HG03520 (cell line): ENCODE data around the gene DYSF.

Source experiments
- ATAC-seq: cut with Tn5 transposase; IDR thresholded peaks from one replicate; pipeline ENCODE4 v1.9.1; 2021; ENCODE audit warnings: mild to moderate bottlenecking, moderate library complexity; ENCODE audit not compliant: unreplicated experiment

The DYSF gene

DNA sequence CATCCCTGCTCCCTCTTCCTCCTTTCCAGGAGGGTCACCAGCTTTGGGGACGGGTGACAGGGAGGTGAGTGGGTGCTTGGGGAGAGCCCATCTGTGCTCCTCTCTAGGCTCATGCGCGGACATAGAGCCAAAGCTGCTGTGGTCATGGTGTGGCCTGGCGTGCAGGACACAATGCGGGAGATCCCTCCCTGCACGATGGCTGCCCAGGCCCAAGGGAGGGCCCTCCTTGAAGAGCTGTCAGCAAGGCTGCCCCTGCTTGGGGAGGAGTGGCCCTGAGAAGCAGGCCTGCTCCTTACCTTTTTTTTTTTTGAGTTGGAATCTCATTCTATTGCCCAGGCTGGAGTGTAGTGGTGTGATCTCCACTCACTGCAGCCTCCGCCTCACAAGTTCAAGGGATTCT, 111.4 kb downstream of the DYSF start:
- no peak for ATAC-seq

DNA sequence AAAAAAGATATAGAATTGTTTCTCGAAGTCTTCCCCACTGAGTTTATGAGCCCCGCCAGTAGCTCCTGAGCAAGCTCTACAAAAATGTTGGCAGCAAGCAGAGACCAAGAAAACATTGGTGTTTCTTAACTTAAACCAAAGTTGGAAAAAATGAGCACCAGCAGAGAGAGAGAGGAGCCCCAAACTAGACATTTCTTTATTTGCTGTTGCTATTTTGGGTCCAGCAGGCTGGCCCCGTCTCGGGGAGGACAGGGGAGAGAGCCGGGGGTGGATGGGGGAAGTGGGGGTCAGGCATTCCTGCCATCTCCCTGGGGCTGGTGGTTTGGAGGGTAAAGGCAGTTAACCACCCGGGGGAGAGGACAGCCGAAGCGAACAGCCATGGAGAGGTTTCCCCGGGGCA, 113.0 kb downstream of the DYSF start:
- no peak for ATAC-seq

DNA sequence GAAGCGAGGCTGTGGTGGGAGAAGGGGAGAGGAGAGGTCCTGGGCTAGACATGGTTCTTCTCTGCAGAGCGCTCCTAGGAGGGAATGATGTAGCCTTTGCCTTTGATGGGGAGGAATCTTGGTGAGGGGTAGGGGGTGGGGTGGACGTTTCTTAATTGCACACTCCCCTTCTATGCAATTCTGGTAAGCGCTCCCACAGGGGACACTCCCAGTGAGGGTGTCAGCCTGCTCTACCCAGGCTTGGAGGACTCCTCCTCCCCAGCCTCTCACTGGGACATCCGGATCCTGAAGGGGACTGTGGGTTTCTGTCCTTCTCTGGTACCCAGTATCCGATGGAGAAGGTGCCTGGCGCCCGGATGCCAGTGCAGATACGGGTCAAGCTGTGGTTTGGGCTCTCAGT, 114.3 kb downstream of the DYSF start:
- no peak for ATAC-seq

DNA sequence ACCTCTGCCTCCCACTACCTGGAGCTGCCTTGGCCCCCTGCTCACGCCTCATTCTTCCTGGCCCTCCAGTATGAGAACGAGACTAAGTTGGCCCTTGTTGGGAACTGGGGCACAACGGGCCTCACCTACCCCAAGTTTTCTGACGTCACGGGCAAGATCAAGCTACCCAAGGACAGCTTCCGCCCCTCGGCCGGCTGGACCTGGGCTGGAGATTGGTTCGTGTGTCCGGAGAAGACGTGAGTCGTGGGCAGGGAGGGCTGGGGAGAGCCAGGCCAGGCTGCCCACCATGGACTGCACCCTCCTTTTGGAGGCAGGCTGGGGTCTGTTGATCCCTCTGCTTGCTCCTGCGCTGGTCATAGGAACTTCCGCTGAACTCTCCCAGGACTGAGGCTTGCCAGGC, 114.7 kb downstream of the DYSF start:
- ATAC-seq, result no peak

DNA sequence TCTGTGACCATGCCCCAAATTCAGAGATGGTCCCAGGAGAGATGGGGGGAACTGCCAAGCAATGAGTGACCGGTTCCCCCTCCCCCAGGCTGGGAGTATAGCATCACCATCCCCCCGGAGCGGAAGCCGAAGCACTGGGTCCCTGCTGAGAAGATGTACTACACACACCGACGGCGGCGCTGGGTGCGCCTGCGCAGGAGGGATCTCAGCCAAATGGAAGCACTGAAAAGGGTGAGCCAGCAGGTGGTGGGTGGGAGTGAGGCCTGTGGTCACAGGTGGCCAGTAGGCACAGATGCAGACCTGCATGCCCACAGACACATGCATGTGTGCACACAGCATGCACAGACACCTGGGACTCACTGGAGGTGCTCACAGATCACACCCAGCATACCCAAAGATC, 117.2 kb downstream of the DYSF start:
- ATAC-seq, result no peak

DNA sequence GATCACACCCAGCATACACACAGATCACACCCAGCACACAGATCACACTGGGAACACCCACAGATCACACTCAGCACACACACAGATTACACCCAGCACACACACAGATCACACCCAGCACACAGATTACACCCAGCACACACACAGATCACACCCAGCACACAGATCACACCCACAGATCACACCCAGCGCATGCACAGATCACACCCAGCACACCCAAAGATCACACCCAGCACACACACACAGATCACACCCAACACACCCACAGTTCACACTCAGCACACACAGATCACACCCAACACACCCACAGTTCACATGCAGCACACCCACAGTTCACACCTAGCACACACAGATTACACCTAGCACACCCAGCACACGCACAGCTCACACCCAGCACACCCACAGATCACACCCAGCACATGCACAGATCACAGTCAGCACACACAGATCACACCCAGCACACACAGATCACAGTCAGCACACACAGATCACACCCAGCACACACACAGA, 117.6 kb downstream of the DYSF start:
- ATAC-seq, result no peak

DNA sequence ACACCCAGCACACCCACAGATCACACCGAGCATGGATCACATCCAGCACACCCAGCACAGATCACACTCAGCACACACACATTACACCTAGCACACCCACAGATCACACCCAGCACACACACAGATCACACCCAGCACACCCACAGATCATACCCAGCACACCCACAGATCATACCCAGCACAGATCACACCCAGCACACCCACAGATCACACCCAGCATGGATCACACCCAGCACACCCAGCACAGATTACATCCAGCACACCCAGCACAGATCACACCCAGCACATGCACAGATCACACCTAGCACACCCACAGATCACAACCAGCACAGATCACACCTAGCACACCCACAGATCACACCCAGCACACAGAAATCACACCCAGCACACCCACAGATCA, 118.6 kb downstream of the DYSF start:
- ATAC-seq, result no peak

DNA sequence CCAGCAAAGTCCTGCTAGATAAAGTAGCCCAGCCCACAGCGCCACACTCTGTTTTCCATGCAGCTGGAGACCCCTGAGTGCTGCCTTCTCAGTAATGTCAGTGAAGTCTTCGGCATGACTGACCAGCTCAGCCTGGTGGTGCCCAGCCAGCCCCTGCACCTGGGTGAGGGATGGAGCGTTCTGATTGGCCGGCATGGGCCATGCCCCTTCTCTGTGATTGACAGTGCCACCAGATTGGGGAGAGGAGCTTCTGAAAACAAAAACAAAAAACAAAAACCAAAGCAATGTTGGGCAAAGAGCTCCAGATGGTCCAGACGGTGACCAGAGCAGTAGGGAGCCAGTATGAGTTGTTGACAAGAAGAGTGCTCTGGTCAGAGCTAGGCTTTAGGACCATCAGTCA, 122.6 kb downstream of the DYSF start:
- ATAC-seq, result no peak

DNA sequence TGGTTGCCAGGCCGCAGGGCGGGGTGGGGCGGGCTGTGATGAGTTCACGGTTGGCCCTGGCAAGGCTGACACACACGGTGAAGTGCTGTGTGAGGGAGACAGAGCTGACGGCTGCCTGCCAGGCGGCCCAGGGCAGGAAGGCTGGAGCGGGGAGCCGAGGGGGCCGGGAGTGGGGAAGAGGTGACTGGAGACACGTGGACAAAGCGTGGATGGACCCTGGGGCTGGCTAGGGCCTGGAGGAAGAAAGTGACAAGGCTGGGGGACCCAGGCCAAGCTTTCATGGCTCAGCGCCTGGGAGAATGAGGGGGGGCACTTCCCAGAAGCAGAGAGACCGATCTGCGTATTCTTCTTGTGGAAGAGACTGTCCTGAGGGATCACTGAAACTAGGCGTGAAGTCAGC, 123.2 kb downstream of the DYSF start:
- ATAC-seq, result no peak

DNA sequence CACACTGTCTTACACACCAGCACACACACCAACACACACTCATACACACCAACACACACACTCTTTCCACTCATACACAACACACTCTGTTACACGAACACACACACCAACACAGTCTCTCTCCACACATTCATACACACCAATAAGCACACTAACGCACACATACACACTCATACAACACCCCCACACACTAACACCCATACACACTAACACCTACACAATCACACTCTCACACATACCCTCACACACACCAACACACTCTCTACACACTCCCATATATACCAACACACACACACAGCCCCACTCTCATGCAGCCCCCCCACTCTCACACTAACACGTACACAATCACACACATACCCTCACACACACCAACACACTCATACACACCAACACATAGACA, 123.8 kb downstream of the DYSF start:
- no peak for ATAC-seq

DNA sequence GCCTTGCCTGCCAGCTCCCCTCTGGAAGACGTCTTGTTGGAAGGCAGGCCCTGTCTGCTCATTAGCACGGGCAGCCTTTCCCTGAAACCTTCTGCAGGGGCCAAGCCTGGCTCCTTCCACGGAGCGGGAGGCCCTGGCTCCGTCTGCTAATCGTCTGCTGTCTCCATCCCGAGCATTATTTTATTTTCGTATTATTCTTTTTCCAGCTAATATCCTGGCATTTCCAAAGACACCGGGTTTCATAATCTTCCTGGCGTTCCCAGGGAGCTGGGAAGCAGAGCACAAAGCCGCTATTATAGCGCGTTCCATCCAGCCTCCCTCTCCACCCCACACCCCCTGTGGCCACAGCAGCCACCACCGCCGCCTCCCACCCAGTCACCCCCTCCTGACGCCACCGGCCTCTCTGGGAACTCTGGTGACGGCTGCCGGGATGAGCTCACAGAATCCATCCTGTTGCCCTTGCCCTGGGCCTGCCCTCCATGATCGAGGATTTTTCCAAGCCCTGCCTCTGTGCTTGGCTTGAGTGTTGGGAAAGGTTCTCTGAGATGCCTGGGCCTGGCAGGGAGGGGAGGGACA, 125.5 kb downstream of the DYSF start:
- ATAC-seq, result no peak

DNA sequence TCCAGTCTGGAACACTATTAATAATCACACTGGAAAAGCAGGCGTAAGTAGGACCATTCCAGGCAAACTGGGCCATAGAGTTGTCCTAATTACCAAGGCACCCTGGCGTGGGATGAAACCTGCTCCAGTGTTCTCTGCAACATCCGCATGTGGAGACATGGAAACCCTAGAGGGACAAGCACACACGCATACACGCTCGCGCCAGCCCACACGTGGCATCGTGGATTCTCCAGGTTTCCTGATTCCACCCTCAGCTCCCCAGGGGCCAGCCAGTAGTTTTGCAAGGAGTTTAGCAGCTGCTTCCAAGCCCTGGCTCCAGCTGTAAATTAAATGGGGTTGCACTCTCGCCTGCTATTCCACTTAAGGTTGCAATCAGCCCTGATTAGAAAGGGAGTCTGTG, 127.7 kb downstream of the DYSF start:
- no peak for ATAC-seq

DNA sequence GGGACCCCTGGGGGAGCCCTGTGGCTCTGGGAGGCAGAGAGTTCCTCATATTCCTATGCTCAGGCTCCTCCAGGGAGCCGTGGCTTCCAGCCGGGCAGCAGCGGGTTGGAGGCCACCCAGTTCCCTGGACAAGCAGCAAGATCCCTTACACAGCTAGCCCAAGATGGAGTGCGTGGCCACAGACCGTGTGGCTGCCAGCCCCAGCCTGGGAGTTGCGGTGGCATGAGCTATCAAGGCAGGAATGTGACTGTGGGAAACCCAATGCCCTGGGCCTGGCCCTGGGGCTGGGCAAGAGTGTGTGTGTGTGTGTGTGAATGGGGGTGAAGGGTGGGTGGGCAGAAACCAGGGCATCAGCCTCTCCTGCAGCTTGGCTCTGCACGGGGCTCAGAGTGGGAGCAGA, 130.5 kb downstream of the DYSF start:
- ATAC-seq, result no peak

DNA sequence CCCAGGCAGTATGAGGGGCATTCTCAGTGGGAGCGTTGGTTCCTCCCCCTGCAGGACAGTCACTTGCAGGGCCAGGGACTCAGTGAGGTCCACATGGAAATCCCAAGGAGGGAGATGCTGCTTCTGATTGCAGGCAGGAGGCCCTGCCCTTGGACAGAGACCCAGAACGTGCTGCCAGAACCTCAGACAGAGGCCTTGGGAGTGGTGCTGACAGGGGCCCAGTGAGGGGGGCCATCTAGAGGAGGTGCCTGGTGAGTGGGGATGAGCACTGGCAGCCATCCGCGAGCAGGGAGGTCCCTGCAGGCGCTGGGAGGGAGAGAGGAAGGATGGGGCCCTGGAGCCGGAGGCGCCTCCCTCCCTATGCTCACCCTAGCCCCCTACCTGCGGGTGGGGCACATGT, 133.1 kb downstream of the DYSF start:
- ATAC-seq, result no peak

DNA sequence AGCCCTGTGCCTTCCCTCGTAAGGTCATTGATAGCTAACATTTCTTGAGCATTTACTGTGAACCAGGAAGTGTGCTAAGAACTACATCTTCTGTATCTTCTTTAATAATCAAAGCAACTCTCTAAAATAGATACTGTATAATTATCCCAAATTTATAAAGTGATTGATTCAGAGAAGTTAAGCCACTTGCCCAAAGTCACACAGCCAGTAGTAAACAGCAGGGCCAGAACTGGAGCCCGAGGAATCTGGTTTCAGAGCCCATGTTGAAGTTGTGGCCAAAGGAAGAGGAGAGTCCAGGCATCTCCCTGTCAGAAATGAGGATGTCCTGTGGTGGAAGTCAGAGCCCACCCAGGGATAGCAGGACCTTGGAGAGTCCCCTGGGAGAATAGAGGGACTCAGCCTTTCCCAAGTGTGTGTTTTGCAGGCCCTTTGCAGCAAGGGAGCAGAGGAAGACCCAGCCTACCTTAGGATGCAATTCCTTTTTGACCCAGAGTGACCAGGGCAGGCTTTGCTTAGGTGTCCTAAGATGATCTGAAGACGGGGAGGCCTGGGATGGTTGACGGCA, 134.2 kb downstream of the DYSF start:
- no peak for ATAC-seq

DNA sequence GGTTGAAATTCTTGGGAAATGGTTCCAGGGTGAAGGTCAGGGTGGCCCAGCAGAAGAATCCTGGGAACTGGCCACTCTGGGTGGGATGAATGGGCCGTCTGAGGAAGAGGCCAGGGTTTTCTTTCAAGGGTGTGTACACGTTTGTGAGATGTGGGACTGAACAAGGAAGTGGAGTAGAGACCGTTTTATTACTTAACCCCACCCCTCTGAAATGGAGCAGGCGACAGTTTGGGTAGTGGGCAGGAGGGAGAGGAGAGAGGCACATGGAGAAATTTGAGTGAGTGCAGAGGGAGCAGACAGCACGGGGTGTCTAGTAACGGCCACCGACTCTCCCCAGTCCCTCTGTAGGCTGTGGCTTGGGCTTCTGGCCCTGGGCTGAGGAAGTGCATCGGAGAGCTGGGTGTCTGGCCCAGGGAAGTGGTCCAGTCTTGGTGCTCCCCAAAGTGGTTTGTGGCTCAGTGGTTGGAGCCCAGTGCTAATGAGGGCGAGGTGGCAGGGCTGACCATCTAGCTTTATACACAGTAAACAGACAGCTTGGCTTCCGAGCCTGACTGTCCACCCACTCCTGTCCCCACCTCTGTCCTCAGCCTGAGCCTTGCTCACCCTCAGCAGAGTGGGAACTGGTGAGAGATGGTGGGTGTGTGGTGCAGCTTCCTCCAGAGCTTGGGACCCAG, 135.3 kb downstream of the DYSF start:
- no peak for ATAC-seq

DNA sequence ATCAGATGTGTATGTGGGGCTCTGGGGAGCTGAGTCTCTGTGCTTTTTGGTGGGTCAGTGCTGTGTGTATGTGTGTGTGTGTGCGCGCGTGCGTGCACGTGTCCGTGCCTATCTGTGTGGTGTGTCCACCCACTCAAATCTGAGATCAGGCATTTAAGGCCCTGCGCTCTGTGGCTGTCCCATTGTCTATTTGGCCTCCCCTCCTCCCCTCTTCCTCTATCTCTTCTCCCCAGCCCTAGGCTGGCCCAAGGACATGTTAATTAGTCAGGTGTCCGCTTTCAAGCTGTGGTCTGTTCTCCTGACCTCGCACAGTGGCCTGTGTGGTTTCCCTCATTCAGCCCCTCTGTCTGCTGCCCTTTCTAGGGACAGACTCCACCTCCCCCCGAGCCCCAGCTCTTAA, 136.4 kb downstream of the DYSF start:
- ATAC-seq, result no peak

DNA sequence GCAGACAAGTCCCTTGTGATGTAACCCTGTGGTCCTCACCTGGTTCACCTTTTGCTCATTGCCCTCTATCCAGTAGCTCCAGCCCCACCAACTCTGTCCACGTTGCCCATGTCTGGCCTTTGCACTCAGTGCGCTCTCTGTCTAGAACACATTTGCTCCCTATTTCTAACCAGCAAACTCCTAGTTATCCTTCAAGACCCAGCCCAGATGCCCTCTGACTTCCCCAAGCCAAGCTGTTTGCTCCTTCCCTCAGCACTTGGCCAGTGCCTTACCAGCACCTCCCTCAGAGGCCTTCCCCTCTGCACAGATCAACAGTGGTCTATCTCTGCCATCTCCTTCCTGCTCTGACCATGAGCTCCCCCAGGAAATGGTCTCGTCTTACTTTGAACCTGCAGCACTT, 137.7 kb downstream of the DYSF start:
- ATAC-seq, result no peak

DNA sequence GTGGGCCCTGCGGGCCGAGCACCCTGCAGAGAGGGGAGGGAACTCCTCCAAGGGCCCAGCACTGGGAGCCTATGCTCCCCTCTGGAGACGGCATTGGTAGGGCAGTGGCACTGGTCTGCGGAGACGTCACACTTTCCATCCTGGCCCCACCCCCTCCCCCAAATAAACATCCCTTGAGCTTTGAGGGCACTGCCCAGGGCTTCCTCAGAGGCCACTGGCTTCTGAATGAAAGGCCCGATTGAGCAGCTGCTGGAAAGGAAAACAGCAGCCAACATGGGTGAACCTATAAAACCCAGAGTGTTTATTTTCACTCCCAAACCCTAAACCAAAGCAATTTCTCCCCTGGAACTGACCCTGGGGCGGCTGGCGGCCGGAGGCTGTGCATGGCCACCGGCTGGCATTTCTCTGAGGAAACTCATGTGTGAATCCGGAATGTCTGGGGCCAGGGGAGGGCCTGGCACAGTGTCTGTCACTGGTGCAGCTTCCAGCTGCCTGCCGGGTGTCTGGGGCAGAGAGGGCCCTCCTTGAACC, 138.9 kb downstream of the DYSF start:
- ATAC-seq, result no peak

DNA sequence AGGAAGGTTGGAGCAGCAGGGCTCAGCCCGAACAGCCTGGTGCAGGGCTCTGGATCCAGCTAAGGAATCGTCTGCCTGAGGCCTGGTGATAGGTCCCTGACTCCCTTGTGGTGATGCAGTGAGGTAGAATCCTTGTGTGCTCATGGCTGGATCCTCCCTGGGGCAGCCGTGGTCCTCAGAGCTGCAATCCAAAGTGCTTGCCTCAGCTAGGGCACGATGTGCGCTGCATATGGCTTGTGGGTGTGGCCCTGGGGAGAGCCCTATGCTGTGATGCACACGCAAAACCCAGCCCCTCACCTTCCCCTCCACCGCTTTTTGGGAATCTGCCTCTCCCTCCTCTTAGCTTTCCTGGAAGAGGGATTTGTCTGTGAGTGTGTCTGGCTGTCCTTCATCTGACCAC, 142.2 kb downstream of the DYSF start:
- ATAC-seq, result no peak

DNA sequence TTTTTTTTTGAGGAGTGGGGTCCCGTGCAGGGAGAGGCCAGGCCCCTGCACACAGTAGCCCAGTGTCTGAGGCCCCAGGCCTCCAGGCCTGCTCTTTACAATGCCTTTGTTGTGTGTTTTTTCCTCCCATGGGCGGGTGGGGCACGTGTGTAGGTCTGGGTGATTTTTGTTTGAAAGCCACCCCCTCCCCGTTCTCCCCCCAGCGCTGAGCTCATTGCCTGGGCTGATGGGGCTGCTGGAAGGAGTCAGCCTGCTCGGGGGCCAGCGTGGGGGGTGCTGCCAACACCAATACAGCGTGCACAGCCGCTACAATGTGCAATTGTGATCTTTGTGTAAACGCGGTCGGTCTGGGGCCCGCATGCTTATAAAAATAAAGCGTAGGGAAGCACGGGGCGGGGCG, 142.7 kb downstream of the DYSF start:
- no peak for ATAC-seq

DNA sequence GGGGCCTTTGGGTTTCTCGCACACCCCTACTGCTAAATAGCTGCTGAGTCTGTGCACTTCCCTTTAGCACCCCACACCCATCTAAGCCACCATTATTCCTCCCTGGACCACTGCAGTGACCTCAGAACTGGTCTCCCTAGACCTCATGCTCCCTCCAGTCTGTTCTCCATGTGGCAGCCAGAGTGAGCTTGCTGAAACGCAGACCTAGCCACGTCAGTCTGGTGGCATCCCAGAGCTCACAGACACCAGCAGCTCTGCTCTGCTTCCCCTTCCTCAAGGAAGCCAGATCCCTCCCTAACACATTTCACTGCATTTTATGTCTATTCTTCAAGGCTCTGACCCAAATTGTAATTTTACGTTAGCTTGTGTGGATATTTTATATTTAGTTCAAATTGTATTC, 144.4 kb downstream of the DYSF start:
- ATAC-seq, result no peak
